Transverse colon (tissue), 4 donors: Measurements from ENCODE around the gene KIAA1217. TPM values are rescaled to one million over a fixed set of nuclear protein-coding genes. Genes with fewer than 3 reads are reported as not detected.

ENCODE experiments used
- DNase-seq: peaks from one replicate; pipeline ENCODE4 v3.0.0-alpha.2; 2019
- H3K27ac ChIP-seq, 4 donors: fragments of 200-600 bp; sonication (generic); 2 replicates each; pipeline ENCODE4 v1.5.1; 2016 to 2018; ENCODE audit warnings: inconsistent platforms in 4 of 4
- H3K27me3 ChIP-seq: fragments of 200-600 bp; sonication (generic); 2 replicates; pipeline ENCODE4 v1.5.1; 2017; ENCODE audit warnings: inconsistent platforms
- H3K36me3 ChIP-seq, 4 donors: fragments of 200-600 bp; sonication (generic); 2 replicates each; pipeline ENCODE4 v1.5.1; 2017 to 2019; ENCODE audit warnings: inconsistent platforms in 4 of 4
- H3K4me1 ChIP-seq, 4 donors: fragments of 200-600 bp; sonication (generic); 2 replicates each; pipeline ENCODE4 v1.5.1; 2017 to 2020; ENCODE audit warnings: inconsistent platforms in 4 of 4
- H3K4me3 ChIP-seq, 4 donors: fragments of 200-600 bp; sonication (generic); 1 replicate in 1 of 4; 2 replicates in 3 of 4; pipeline versions ENCODE4 v1.5.1 to v1.6.1; 2017 to 2019; ENCODE audit warnings: inconsistent platforms in 4 of 4
- H3K9me3 ChIP-seq, 2 donors: fragments of 200-600 bp; sonication (generic); 2 replicates each; pipeline ENCODE4 v1.5.1; 2017 to 2019; ENCODE audit warnings: inconsistent platforms in 2 of 2
- CTCF ChIP-seq, 5 experiments: fragments of 200-600 bp in 3 of 5; fragments of 450-650 bp in 2 of 5; sonication (generic) in 3 of 5; IDR thresholded peaks; 1 replicate in 2 of 5; 2 replicates in 3 of 5; pipeline ENCODE4 v1.5.1; 2016 to 2017; ENCODE audit warnings: antibody characterized with exemption in 5 of 5, inconsistent platforms in 3 of 5, mild to moderate bottlenecking in 2 of 5, moderate library complexity in 1 of 5
- EP300 ChIP-seq: sonication (generic); formaldehyde crosslinking; IDR thresholded peaks from one replicate; pipeline ENCODE4 v1.6.1; 2017; ENCODE audit warnings: antibody characterized with exemption, low read depth
- POLR2A ChIP-seq: fragments of 450-650 bp; IDR thresholded peaks from one replicate; pipeline ENCODE4 v1.6.1; 2016; ENCODE audit warnings: antibody characterized with exemption, mild to moderate bottlenecking, moderate library complexity
- POLR2AphosphoS5 ChIP-seq, 3 donors: sonication (generic); formaldehyde crosslinking; IDR thresholded peaks; one replicate each; pipeline ENCODE4 v1.6.1; 2016; ENCODE audit warnings: antibody characterized with exemption in 3 of 3
- WGBS, 2 donors: methylation state at CpG; one replicate each; pipeline ENCODE4 v1.1.5; 2018; ENCODE audit warnings: low coverage in 1 of 2; 5-methylcytosine and 5-hydroxymethylcytosine counted together
- in situ Hi-C, 4 donors: fragments of 200-750 bp; cut with MboI; loops; one replicate each; pipeline versions ENCODE4 v1.15.0 to v1.15.1; 2017; ENCODE audit warnings: low sequenced_read_pairs in 3 of 4, low pct_ligation_motif_present in 1 of 4, low pct_unique_long_range_greater_than_20kb in 1 of 4
- intact Hi-C: fragments of 100-400 bp; cut with DNase I; formaldehyde crosslinking; loops from one replicate; pipeline ENCODE4 v1.15.1; 2023; ENCODE audit warnings: low total_unique reads
- total RNA-seq, 4 donors: library from RNA; depleted of rRNA; stranded (reverse); fragments of >200 nt; gene quantifications; one replicate each; pipeline ENCODE4 v1.1.0, GENCODE V29; 2016

Gene KIAA1217
- total RNA-seq, 4 donors from 2014 or later: 56.5 to 175 (median 72.0) TPM

GRCh38 chr10:24451325-24451820 is 242.4 kb downstream of the KIAA1217 start:
- Histone ChIP-seq H3K27ac (peak overlapping the region in 2 of 4 donors; percentile 22 to 25), H3K27me3 (no peaks in the 10 kb centered on the region), H3K4me3 (no peak overlapping the region), H3K9me3 (no peaks in the 10 kb centered on the region), H3K36me3 (no peaks in the 10 kb centered on the region), H3K4me1 (peaks cover 0 to 20% (median 4%) of the 10 kb centered on the region in 4 donors)
- in situ Hi-C loops: no loop called here
- 90 to 100% methylated on average over 2 to 4 of the region's 4 CpGs for WGBS, 2 donors
- no peak for TF ChIP-seq CTCF (IDR thresholded peaks at IDR 0.05)
- TF ChIP-seq POLR2AphosphoS5 (IDR thresholded peaks at IDR 0.05): no peak
- no peak for TF ChIP-seq EP300
- TF ChIP-seq POLR2A: no peak
- no peak for DNase-seq
- intact Hi-C loops: no loop called here

GRCh38 chr10:24452030-24452429 is 243.1 kb downstream of the KIAA1217 start:
- Histone ChIP-seq H3K36me3 (no peaks in the 10 kb centered on the region), H3K27ac (no peak overlapping the region), H3K27me3 (no peaks in the 10 kb centered on the region), H3K4me3 (no peak overlapping the region), H3K4me1 (peaks cover 0 to 20% (median 4%) of the 10 kb centered on the region in 4 donors), H3K9me3 (no peaks in the 10 kb centered on the region)
- in situ Hi-C loops (no loop called here), intact Hi-C loops (no loop called here)
- TF ChIP-seq POLR2A: no peak
- TF ChIP-seq EP300: no peak
- no peak for TF ChIP-seq CTCF (IDR thresholded peaks at IDR 0.05)
- no peak for DNase-seq
- 87 to 88% methylated on average over 6 to 8 of the region's 8 CpGs for whole genome bisulfite sequencing, 2 donors

DNA sequence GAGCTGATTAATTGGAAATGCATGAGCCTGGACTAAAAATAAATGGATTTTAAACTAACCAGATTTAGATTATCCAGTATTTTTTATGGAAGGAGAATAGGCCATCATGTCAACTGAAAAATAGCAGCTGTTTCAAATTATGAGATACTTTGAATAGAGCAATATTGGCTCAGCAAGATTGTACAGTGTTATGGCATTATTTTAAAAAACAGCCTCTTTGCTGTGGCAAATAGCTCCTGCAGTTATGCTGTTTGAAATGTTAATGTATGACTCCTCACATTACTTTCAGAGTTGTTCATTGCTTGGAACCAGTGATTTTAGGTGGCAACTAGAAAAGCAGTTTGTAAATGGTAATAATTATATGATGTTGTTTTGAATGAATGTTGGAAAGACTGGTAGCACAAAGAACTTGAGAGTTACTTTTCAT is 244.5 kb downstream of the KIAA1217 start:
- Histone ChIP-seq H3K4me3 (no peak overlapping the region), H3K36me3 (no peaks in the 10 kb centered on the region), H3K4me1 (peaks cover 0 to 28% (median 4%) of the 10 kb centered on the region in 4 donors), H3K9me3 (no peaks in the 10 kb centered on the region), H3K27me3 (no peaks in the 10 kb centered on the region), H3K27ac (no peak overlapping the region)
- intact Hi-C loops (no loop called here), in situ Hi-C loops (no loop called here)
- DNase-seq: no peak
- no peak for TF ChIP-seq POLR2A
- TF ChIP-seq EP300: no peak
- TF ChIP-seq CTCF (IDR thresholded peaks at IDR 0.05): no peak
- no peak for TF ChIP-seq POLR2AphosphoS5 (IDR thresholded peaks at IDR 0.05)

GRCh38 chr10:24453973-24454372 is 245.0 kb downstream of the KIAA1217 start:
- WGBS, 2 donors: 75 to 81% methylated on average over 4 of the region's 4 CpGs
- Histone ChIP-seq H3K36me3 (no peaks in the 10 kb centered on the region), H3K4me1 (peaks cover 0 to 22% (median under 1%) of the 10 kb centered on the region in 4 donors), H3K9me3 (no peaks in the 10 kb centered on the region), H3K27ac (no peak overlapping the region), H3K4me3 (no peak overlapping the region), H3K27me3 (no peaks in the 10 kb centered on the region)
- in situ Hi-C loops: no loop called here
- TF ChIP-seq POLR2A (no peak), EP300 (no peak), CTCF (IDR thresholded peaks at IDR 0.05) (no peak), POLR2AphosphoS5 (IDR thresholded peaks at IDR 0.05) (no peak)
- no peak for DNase-seq
- intact Hi-C loops: no loop called here
